ENCODE measurements around the gene KRTAP20-3. TPM values are rescaled to one million over a fixed set of nuclear protein-coding genes. Genes with fewer than 3 reads are reported as not detected.

Gene KRTAP20-3
- not detected in 2 replicates for total RNA-seq
- long read RNA-seq: 0 reads

DNA sequence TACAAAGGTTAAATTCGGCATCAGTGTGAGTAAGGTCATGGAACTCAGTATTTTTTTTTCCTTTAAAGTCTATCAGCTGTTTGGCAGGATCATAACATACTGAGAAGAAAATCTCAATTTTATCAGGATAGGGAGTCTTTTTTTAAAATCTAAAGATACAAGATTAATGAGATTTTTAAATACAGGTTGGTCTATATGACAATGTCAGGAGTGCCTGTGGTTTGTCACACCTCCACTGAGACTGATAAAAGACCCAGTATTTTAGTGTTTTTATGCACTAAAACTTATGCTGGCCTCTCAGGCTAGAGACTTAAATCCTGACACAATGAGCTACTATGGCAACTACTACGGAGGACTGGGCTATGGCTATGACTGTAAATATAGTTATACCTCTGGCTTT, at the start of gene KRTAP20-3:
Gene KRTAP20-3 (plus strand): TSS at position 301 of the 400 bp plus-strand sequence.
- Mint-ChIP-seq H3K9me3 (ENCODE audit: low read depth) (peaks cover 21% of the 10 kb centered on the region), H3K27me3 (no peaks in the 10 kb centered on the region), H3K4me3 (ENCODE audit: low read depth) (no peak within 1 kb of the TSS), H3K27ac (no peak within 1 kb of the TSS), H3K36me3 (ENCODE audit: insufficient read depth) (no peaks in the 10 kb centered on the region), H3K4me1 (ENCODE audit: low read depth) (no peaks in the 10 kb centered on the region)
- TF ChIP-seq, protein P1, sequence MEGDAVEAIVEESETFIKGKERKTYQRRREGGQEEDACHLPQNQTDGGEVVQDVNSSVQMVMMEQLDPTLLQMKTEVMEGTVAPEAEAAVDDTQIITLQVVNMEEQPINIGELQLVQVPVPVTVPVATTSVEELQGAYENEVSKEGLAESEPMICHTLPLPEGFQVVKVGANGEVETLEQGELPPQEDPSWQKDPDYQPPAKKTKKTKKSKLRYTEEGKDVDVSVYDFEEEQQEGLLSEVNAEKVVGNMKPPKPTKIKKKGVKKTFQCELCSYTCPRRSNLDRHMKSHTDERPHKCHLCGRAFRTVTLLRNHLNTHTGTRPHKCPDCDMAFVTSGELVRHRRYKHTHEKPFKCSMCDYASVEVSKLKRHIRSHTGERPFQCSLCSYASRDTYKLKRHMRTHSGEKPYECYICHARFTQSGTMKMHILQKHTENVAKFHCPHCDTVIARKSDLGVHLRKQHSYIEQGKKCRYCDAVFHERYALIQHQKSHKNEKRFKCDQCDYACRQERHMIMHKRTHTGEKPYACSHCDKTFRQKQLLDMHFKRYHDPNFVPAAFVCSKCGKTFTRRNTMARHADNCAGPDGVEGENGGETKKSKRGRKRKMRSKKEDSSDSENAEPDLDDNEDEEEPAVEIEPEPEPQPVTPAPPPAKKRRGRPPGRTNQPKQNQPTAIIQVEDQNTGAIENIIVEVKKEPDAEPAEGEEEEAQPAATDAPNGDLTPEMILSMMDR (IDR thresholded peaks at IDR 0.05; ENCODE audit: unreplicated experiment): no peak
- DNase-seq (ENCODE audit: low spot score, unreplicated experiment): no peak

DNA sequence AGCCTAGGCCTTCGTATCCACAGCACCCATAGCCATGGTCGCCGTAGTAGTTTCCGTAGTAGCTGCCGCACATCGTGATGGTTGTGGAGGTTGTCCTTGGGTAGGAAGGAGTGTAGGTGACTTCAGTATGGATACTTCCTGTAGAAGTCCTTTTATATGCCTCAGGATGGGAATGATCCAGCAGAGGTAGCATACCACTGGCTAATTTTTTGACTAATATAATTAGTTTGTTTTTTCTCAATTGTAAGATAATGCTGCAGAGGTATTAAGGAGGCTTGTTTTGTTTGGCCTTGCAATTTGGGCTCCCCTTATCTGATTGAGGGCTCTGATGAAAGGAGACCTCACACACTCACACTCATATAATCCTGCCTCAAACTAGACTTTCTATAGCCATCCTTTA, 43.9 kb upstream of the KRTAP20-3 start, which contains the start of gene KRTAP6-2:
Gene KRTAP6-2 (minus strand): TSS at position 101 of the 400 bp plus-strand sequence. CDS start 28 bp downstream, at position 73.
- no peak for DNase-seq (ENCODE audit: low spot score, unreplicated experiment)
- no peak within 1 kb of the TSS for H3K4me3 Mint-ChIP-seq (ENCODE audit: low read depth)
- H3K36me3 Mint-ChIP-seq (ENCODE audit: insufficient read depth): peaks cover 2% of the 10 kb centered on the region
- no peaks in the 10 kb centered on the region for H3K27me3 Mint-ChIP-seq
- H3K4me1 Mint-ChIP-seq (ENCODE audit: low read depth): no peaks in the 10 kb centered on the region
- H3K9me3 Mint-ChIP-seq (ENCODE audit: low read depth): peaks cover 20% of the 10 kb centered on the region
- TF ChIP-seq, protein P1 (IDR thresholded peaks at IDR 0.05; ENCODE audit: unreplicated experiment): no peak
- no peak within 1 kb of the TSS for H3K27ac Mint-ChIP-seq

DNA sequence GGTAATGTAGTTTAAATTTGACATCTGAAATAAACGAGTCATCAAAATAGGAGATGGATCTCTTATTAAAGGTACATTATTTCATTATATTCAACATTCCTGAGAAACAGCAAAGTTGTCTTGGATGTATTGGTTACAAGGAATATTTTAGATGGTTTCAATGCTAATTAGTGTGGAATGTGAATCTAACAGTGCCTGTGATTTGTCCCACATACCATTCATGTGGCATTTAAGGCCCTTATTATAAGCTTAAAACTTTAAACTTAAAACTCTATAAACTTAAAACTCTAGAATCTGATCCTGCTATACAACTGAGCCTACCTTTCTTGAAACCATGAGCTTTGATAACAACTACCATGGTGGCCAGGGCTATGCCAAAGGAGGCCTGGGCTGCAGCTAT, 41.9 kb upstream of the KRTAP20-3 start, which contains the start of gene KRTAP22-1:
Gene KRTAP22-1 (plus strand): TSS at position 301 of the 400 bp plus-strand sequence.
- Mint-ChIP-seq H3K4me1 (ENCODE audit: low read depth) (no peaks in the 10 kb centered on the region), H3K9me3 (ENCODE audit: low read depth) (peaks cover 22% of the 10 kb centered on the region), H3K27me3 (no peaks in the 10 kb centered on the region), H3K4me3 (ENCODE audit: low read depth) (no peak within 1 kb of the TSS), H3K36me3 (ENCODE audit: insufficient read depth) (peaks cover 2% of the 10 kb centered on the region), H3K27ac (no peak within 1 kb of the TSS)
- no peak for DNase-seq (ENCODE audit: low spot score, unreplicated experiment)
- TF ChIP-seq, protein P1 (IDR thresholded peaks at IDR 0.05; ENCODE audit: unreplicated experiment): no peak

DNA sequence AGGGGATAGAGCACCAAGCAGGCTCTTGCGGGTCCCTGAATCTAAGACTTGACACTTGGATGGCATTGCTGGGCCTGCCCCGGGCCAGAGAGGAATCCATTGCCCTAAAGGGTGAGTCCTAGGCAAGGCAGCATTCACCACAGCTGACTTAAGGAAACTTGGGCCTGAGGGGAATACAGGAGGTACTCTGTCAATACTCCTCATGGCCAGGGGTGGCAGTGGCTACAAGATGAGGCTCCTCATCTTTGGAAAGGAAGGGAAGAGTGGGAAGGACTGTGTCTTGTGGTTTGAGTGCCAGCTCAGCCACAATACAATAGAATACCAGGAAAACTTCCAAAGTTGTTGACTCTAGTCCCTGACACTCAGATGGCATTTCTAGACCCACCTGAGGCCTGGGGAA, 36.7 kb upstream of the KRTAP20-3 start:
- Mint-ChIP-seq H3K27me3 (no peaks in the 10 kb centered on the region), H3K4me1 (ENCODE audit: low read depth) (no peaks in the 10 kb centered on the region), H3K4me3 (ENCODE audit: low read depth) (no peak overlapping the region), H3K36me3 (ENCODE audit: insufficient read depth) (no peaks in the 10 kb centered on the region), H3K9me3 (ENCODE audit: low read depth) (peaks cover 37% of the 10 kb centered on the region), H3K27ac (no peak overlapping the region)
- TF ChIP-seq, protein P1 (IDR thresholded peaks at IDR 0.05; ENCODE audit: unreplicated experiment): no peak
- DNase-seq (ENCODE audit: low spot score, unreplicated experiment): no peak

DNA sequence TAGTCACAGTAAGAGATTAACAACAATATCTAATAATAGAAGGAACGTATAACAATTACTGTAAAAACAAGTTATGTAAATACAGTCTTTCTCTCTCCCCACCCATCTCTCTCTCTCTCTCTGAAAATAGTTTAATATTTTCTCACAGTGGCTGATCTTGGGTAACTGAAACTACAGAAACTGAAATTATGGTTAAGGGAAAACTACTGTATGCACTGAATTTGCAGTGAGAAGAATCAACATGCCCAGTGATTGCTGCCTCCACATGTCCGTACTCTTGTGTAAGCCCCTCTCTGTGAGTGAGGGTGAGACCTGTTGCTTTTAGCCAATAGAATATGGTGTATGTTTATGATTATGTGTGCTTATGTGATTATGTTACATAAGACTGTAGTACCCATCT, 30.5 kb upstream of the KRTAP20-3 start:
- TF ChIP-seq, protein P1 (IDR thresholded peaks at IDR 0.05; ENCODE audit: unreplicated experiment): no peak
- DNase-seq (ENCODE audit: low spot score, unreplicated experiment): no peak
- H3K4me1 Mint-ChIP-seq (ENCODE audit: low read depth): no peaks in the 10 kb centered on the region
- peaks cover 27% of the 10 kb centered on the region for H3K9me3 Mint-ChIP-seq (ENCODE audit: low read depth)
- H3K36me3 Mint-ChIP-seq (ENCODE audit: insufficient read depth): no peaks in the 10 kb centered on the region
- no peak overlapping the region for H3K27ac Mint-ChIP-seq
- H3K27me3 Mint-ChIP-seq: no peaks in the 10 kb centered on the region
- H3K4me3 Mint-ChIP-seq (ENCODE audit: low read depth): no peak overlapping the region
